Dermis microvascular lymphatic vessel endothelial cell (primary cell): ENCODE results near the gene FARP2. TPM values are rescaled to one million over a fixed set of nuclear protein-coding genes. Genes with fewer than 3 reads are reported as not detected.

ENCODE experiments used
- DNase-seq, 2 donors: peaks; one replicate each; pipeline versions ENCODE4 v3.0.0 to v3.0.0-alpha.2; 2010; ENCODE audit warnings: low read depth in 2 of 2
- total RNA-seq: library from RNA; depleted of rRNA; stranded (reverse); fragments of >200 nt; gene quantifications from 2 replicates; pipeline ENCODE4 v1.2.1, GENCODE V29; 2014

Gene FARP2
- total RNA-seq, 1 donor from 2014 or later, result 29.4 TPM

DNA sequence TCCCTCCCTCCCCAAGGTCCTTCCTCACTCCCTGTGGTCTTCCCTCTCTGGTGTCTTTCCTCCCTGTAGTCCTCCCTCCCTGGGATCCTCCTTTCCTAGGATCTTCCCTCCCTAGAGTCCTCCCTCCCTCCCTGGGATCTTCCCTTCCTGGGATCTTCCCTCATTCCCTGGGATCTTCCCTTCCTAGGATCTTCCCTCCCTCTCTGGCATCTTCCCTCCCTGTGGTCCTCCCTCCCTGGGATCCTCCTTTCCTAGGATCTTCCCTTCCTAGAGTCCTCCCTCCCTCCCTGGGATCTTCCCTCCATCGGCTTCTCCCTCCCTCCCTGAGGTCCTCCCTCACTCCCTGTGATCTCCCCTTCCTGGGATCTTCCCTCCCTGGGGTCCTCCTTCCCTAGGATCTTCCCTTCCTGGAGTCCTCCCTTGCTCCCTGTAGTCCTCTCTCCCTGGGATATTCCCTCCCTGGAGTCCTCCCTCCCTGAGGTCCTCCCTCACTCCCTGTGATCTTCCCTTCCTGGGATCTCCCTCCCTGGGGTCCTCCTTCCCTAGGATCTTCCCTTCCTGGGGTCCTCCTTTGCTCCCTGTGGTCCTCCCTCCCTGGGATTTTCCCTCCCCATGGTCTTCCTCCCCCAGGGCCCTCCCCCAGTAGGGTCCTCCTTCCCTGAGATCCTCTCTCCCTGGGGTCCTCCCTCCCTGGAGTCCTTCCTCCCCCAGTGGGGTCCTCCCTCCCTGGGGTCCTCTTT lies 129.3 kb downstream of the FARP2 start:
- DNase-seq, result no peak

DNA sequence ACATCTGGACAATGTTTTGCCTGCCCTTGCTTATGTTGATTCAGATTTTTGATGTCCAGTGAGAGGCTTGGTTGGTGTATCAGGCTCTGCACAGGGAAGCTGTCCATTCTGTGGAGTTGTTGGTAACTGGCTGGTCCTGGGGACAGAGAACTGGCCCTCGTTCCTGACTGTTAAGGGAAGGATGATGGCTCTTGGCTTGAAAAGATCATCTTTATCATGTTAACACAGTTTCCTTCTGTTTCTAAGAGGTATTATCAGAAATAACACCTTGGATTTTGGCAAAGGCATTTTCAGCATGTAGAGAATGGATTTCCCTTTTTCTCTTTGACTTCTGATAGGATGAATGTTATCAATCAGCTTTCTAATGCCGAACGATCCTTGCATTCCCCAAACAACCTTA lies 133.0 kb downstream of the FARP2 start:
- no peak for DNase-seq

DNA sequence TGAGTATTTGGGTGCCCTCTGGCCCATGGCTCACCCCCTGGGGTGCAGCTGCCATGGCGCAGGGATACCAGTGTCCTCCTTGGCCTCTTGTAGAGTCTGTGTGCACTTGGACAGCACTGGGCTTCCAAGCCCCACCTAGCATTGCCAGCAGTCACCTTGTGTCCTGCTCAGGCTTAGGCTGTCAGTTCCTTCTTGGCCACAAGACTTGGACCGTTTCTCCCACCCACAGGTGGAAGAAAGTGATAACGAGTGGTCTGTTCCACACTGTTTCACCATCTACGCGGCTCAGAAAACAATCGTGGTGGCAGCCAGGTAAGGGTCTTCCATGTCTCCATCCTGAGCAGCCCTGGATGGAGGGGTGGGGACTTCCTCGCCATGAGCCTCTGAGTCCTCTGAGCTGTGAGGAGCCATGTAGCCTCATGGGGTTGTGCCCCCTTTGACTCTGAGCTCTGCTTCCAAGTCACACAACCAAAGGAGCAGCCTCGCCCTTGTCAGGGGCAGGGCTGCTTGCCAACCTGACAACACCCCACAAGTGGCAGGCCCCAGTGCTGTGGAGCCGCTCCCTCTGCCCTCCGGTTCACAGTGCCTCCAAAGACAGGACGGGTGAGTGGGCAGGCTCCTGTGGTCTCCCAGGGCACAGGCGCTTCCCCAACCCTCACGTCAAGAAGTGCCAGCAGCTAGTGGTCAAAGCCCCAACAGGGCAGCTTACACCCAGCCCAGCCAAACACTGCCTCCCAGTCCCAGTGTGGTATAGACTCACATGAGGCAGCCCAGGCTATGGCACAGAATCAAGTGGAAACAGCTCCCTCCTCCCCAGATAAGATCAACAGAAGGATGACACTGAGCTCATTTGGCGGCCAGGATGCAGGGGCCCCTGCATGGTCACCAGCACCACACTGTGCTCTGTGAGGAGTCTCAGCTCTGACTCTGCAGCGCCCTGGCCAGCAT lies 133.9 kb downstream of the FARP2 start:
- no peak for DNase-seq

DNA sequence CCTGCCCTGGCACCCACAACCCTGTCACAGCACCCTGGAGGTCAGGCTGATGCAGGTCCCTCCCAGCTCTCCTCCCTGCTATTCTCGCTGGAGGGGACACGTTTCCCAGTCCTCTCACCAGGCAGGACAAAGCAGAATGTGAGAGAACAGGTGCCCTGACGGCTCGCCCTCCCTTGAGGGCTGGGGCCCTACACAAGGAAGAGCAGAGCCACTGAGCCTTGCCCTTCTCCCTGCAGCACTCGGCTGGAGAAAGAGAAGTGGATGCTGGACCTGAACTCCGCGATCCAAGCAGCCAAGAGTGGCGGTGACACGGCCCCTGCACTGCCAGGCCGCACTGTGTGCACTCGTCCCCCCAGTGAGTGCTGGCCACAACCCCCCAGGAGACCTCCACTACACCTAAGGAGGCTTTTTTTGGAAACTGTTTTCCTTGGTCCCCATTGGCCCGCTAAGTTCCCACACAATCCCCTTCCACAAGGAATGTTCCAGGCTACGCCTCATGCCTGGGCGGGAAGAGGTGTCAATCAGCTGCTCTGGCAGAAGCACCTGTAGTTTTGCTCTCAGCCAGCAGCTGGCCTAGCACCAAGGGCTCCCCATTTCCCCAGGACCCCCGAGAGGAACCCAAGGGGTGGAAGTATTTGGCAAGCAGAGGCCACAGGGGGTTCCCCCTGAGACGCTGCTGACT lies 134.9 kb downstream of the FARP2 start:
- no peak for DNase-seq

DNA sequence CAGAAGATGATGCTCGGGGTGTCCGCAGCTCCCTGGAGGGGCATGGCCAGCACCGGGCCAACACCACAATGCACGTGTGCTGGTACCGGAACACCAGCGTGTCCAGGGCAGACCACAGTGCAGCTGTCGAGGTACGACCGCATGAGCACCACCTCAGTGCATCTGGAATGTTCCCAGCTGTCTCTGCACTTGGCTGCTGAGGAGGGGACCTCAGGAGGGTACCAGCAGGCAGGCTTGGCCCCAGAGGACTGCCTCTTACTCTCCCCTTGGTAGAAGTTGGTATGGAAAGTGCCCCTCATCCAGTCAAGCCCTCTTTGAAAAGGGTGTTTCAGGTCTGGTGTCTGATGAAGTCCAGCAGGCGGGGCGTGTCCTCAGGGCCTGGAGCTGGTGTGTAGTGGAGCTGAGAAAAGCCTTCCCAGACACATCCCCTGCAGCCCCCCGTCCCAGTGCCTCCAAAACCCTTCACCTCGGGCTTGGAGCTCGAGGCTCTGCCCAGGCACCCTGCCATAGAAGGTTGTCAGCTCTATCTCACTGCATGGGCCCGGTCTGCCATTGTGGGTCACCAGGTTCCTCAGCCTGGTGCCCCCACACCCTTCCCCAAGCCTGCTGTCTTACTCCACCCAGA lies 135.6 kb downstream of the FARP2 start:
- no peak for DNase-seq

DNA sequence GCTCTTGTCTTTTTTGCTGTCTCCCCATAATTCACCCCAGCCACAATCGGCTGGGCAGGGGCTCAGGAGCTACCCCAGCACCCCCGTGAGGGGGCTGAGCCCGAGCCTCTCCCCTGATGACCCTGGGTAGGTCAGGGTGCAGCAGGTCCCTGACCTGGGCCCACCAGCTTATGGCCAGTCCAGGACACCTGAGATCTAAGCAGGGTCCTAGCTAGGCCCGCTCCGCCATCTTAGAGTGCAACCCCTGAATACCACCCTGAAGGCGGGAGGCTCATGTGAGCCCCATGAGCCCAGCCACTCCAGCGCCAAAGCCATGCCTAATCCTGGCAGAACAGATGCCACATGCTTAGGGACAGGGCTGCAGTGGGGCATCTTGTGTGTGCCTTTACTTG lies 136.1 kb downstream of the FARP2 start:
- no peak for DNase-seq

DNA sequence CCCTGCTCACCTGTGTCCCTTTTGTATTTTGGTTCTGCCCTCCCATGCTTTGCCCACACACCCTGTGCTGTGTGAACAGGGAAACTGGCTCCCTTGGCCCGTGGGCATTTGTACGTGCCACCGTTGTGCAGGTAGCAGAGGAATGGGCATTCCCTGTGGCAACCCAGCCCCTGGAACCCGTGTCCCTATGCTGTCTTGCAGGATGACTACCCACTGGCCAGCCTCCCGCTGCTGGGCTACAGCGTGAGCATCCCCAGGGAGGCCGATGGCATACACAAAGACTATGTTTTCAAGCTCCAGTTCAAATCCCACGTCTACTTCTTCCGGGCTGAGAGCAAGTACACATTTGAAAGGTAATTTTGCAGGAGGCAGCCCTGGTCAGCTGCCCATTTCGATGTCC lies 137.0 kb downstream of the FARP2 start:
- DNase-seq, result no peak

DNA sequence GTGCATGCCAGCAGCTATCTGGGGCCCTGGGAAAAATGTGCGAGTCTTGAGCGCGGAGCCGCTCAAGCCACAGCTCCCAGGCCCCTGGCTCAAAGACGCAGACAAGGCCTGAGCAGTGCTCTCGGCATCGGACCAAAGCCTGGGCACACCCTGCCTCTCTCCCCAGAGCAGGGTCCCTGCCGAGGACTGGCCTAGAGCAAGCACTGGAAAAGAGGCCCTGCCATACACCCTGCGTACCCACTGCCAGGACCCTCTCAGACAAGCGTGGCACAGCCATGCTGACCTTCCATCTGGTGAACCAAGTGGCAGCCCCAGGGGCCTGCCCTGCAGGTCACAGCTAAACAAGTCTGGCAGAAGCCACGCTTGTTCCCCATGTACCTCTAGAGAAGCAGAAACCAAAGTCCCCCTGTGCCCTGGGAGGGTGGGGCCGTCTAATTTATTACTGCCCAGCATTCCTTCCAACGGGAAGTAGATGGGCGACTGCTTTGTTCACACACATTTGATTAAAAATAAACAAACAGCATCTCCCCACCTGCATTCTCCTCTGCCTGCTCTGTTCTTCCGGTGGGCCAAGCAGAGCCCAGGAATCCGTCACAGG lies 138.3 kb downstream of the FARP2 start:
- no peak for DNase-seq

DNA sequence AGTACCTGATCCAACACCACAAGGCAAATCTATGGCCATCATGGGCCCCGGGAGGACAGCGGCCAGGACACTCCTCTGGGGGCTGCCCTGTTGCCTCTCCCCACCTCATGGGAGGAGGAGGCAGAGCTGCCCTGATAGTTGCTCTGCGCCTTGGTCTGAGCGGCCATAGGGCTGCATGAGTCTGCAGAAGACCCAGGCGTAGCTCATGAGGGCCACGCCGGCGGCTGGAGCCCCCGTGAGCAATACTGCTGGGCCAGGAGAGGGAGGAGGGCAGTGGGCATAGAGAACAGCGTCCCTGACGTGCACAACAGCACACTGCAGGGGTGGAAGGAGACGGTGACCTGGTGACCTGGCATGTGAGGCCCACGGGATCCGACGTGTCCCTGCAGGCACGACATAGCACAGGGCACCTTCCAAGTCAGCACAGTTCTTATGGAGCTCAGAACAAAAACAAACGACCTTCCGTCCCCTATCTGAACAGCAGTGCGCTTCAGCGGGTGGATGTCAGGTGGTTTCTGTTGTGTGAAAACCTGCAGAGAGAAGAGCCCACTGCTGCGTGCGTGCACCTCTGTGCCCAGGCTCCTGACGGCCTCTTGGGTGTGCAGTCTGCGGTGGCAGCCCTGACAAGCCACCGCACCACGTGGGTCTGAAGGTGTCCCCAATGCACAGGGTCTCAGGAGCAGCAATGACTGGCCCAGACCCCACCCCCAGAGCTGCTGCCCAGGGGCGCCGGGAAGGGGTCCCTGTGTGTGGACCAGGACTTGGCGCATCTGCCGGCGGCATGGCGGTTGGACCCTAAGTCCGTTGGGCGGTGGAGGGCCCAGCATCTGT lies 139.3 kb downstream of the FARP2 start:
- DNase-seq, result no peak

DNA sequence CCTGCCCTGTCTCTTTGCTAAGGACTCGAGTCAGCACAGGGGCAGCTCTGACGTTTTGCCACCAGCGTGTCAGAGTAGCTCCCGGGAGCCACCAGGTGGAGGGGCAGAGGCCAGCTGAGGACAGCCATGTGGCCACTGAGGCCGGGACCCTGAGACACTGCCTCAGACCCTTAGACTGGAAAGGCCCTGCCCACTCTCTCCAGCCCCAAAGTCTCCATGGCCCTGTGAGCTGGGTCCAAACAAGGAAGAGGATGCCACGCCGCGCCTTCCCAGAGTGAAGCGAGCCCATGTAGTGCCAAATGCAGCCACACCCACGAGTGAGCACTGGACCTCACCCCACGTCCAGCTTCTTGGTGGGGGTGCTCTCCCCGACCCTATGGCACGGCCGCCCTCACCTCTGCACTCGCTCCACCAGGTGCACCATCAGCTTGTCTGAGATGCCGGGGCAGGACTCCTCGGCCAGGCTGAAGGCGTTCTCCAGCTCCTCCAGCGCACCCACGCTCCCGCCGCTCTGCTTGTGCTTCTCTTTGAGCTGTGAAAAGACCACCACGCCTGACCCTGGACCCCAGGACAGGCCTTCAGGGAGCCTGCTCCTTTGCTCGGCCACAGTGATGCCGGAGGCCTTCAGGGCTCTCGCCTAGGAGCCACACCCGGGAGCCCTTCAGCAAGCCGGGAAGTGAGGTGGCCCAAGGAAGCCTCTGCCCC lies 140.1 kb downstream of the FARP2 start:
- no peak for DNase-seq

DNA sequence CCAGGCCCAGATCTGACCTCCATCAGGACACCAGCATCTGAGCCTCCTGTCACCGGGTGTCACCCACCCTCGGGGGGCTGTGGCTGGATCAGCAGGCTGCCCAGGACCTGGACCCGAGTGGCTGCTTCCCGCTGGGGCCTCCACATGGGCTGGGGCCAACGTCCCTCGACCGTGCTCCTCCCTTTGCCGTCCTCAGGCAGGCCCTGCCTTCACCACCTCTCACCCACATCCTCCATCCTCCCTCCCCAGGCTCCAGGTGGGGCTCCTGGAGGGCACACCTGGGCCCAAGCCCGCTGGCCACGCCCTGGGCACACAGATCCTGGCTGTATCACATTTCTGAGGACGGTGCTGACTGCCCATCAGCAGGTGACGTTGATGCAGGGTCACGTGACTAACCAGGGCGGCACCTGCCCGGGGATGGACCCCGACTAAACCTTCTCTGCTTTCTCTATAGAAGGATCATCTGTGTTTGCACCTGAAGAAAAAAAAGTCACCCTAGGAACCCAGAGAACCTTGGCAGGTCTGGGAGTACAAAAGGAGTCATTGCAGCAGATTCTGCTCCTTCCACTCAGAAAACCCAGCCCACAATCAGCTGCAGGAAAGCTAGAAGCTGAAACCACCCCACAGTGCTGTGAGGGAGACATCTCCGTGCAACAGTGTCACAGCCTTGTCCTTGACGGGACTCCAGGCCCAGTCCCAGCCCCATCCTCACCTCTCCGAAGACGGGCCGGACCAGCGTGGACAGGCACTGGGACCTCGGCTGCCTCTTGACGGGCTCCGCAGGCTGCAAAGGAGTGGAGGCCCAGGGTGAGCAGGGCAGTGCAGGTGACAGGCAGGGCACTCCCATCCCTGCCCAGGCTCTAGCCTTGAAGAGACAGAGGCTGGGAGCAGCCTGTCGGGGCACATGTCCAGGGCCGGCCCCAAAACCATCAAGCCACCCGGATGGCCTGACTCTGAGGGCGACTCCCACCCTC lies 141.1 kb downstream of the FARP2 start:
- DNase-seq, result no peak

DNA sequence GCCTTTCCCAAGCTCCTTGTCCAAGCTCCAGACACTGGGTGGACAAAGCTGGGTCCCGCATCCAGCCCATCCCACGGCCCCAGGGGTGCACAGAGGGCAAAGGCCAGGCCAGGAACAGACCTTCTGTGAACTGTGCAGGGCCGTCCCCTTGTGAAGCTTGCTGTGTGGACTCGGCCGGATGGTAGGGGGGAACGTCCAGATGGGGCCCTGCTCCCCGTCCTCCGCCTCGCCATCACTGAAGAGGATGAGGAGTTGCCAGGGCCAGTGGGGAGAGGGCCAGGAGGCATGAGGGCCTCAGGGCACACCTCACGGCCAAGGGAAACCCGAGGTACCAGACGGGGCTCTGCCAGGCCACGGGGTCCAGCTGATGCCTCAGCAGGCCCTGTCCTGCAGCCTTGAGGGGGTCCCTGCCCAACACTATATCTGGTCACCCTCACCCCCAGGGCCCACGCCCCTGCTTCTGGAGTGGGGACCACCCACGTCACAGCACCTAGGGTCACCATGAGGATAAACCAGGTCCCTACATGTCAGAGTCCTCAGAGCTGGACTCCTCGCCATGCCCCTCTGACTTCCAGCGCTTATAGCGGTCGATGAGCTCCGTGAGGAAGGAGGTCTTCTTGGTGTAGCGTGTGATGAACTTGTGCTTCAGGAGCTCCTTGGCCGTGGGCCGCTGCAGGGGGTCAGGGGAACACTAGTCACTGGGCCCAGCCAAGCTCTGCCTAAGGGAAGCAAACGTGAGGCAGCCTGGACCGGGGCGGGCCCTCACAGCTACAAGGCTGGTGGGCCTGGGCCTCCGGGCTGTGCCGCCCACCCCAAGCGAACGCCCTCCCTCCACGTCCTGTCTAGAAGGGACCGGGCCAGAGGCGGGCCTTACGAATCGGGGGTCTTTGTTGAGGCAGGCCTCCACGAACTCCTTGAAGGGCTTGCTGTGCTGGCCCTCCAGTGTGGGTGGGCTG lies 142.3 kb downstream of the FARP2 start:
- DNase-seq, result no peak

DNA sequence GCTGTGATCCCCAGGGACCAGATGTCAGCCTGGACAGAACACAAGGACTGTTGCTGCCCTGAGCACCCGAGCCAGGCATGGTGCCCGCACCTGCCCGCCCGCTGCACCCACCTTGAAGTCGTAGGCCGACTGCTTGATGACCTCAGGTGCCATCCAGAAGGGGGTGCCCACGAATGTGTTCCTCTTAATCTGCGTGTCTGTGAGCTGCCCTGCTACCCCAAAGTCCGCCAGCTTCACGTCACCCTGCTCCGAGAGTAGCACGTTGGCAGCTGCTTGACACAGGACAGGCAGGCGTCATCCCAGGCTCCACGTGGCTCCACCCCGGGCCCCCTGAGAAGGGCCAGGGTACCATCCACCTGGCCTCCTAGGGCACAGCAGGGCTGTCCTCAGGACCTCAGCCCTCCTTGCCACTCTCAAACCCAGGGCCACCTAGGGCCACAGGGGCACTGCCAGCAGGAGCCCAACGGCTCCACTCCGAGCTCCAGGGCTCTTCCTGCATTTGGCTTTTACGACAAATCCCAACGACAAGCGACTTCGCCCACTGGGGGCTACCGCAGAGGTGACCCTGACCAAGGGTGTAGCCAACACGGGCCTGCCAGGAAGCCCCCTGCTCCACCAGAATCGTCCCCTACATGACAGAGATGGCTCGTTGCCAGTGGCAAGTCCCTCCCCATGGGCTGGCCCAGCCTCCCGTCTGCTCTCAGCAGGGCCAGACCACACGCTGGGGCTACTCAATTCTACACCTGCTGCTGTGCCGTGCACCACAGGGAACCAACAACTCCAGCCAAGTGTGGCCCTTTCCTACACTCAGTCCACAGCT lies 143.3 kb downstream of the FARP2 start:
- DNase-seq, result no peak

DNA sequence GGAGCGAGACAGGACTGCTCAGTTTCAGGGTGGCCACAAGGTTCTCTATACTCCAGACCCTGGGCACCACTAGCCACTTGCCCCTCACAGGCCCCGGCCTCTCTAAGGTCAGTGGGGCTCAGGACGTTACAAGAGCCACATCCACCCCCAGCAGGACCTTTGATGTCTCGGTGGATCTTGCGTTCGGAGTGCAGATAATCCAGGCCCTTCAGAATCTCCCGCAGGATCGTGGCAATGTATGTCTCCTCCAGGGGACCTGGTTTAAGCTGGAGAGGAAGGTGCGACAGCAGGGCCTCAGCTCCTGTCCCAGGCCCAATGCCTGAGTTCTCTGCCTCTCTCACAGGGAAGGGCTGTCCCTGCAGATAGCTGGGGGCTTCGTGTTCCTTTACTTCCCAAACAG lies 143.9 kb downstream of the FARP2 start:
- no peak for DNase-seq

DNA sequence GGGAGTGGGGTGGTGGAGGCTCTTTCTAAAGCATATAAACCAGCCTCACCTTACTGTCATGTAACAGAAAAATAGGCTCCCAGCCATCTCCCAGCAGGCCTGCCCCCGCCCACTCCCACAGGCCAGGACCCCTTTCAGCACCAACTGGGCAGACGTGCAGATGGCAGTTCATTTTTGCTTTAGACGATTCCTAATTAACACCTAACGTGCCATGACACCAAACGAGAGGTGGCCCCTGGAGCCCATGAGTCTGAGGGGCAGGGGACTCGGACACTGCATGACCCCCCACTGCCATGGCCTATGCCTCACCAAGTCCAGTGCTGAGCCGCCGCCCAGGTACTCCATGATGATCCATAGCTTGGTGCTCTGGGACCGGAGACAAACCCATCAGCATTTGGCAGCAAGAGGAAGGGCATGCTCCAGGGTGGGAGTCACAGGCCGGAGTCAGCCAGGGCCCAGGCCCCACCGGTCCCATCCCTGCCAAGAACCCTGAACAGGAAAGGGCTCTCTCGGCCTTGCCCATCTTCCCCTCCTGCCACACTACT lies 144.4 kb downstream of the FARP2 start:
- no peak for DNase-seq

DNA sequence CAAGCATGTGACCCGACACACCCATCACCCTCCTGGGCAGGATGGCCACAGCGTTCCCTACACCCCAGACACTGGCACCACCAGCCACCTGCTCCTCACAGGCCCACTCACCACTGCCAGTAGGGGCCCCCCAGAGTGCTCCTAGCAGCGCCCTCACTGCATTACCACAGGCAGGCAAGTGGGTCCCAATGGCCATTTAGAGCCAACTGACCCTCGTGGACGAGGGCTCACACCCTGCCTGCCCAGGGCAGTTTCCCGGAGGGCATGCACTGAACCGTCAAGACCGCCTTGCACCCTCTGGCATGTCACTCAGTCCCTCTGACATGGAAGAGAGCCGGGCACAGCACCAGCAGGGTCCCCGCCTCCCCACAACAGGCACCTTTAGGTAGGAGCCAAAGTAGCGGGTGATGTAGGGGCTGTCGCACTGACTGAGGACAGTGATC lies 145.0 kb downstream of the FARP2 start:
- no peak for DNase-seq
